Epithelial cell of proximal tubule (primary cell): ENCODE results near the gene TMEFF2. TPM values are rescaled to one million over a fixed set of nuclear protein-coding genes. Genes with fewer than 3 reads are reported as not detected.

Experiments
- DNase-seq: peaks from one replicate; pipeline ENCODE4 v3.0.0-alpha.2; 2011; ENCODE audit warnings: low read depth
- H3K4me3 ChIP-seq: 2 replicates; pipeline ENCODE4 v1.5.1; 2011; ENCODE audit warnings: low read depth, mild to moderate bottlenecking, low read length
- CTCF ChIP-seq: conservative IDR thresholded peaks from 2 replicates; pipeline ENCODE4 v1.5.1; 2012; ENCODE audit warnings: low read depth, mild to moderate bottlenecking, low read length
- total RNA-seq: library from RNA; depleted of rRNA; stranded (reverse); fragments of >200 nt; gene quantifications from 2 replicates; pipeline ENCODE4 v1.2.3, GENCODE V29; 2015

TMEFF2 gene
- total RNA-seq, 1 donor from 2014 or later, result not detected

- DNase-seq, result no peak
- H3K4me3 ChIP-seq, result no peak overlapping the region
- no peak for TF ChIP-seq CTCF
These were observed 151.4 kb downstream of the TMEFF2 start for GRCh38 chr2:192043216-192043870.

GRCh38 chr2:192042126-192042525 is 152.6 kb downstream of the TMEFF2 start:
- no peak for TF ChIP-seq CTCF
- no peak overlapping the region for H3K4me3 ChIP-seq
- no peak for DNase-seq

DNA sequence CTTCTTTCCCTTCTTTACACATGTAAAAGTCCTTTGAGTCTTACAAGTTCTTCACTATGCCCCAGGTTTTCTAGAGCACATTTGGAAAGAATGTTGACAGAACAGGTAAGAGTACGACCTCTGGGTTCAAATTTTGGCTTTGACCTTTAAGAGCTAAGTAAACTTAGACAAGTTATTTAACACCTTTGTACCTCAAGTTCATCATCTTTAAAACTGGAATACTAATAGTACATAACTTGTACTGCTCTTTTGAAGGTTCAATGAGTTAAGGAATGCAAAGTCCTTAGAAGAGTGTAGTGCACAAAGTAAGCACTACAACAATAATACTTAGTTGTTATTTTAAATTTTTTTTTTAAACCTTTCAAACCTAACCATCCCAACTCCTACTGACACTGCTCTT is 156.6 kb downstream of the TMEFF2 start:
- TF ChIP-seq CTCF, result no peak
- DNase-seq, result no peak

DNA sequence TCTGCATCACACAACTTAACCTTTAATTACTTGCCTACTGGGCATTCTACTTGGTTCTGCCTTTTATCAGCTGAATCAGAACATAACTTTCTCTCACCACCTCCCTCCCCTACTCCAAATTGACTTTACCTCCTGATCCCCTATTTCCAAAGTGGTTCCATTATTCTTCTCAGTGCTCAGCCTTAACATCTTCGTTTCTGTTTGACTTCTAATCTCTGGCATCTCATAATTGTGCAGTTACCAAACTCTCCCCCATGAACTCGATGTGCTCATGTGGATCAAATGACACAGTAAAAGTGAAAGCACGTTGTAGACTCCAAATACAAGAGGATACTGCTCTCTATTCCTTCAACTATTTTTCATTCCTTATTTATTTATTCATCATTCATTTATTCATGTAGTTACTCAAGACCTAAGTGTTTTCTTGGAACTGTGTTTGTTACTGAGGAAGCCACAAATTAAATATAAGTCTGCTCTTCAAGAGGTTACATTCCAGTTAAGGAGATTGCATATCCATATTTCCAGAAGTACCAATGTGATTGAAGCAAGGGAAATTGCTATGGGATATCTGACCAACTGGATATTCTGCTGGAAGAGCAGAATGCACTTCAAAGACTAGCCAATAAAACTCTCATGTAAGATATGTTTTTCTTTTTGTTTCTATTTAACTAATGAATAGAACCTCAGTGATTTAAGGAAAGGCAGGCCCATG is 158.8 kb downstream of the TMEFF2 start:
- TF ChIP-seq CTCF, result no peak
- H3K4me3 ChIP-seq, result no peak overlapping the region
- no peak for DNase-seq

More for the DNA sequence above, 156.6 kb downstream of the TMEFF2 start:
- no peak overlapping the region for H3K4me3 ChIP-seq

DNA sequence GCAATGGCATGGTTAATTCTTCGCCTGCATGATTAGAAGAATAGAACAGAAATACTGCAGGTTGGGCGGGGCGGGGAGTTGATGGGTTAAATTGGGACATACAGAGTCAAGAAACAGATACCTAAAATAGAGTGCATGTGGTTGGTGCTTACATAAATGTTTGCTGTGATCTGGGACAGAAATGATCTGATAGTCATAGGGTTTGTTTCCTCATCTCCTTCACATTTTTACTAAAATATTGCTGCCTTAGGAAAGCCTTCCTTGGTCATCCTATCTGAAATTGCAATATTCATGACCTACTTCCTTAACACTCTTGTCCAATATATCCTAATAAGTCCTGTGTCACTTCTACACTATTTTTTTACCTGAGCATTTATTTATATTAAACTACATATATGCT is 163.9 kb downstream of the TMEFF2 start:
- no peak overlapping the region for H3K4me3 ChIP-seq
- DNase-seq, result no peak
- no peak for TF ChIP-seq CTCF

- DNase-seq, result no peak
- no peak for TF ChIP-seq CTCF
- H3K4me3 ChIP-seq, result no peak overlapping the region
These were observed 164.4 kb downstream of the TMEFF2 start for GRCh38 chr2:192030289-192030688.

DNA sequence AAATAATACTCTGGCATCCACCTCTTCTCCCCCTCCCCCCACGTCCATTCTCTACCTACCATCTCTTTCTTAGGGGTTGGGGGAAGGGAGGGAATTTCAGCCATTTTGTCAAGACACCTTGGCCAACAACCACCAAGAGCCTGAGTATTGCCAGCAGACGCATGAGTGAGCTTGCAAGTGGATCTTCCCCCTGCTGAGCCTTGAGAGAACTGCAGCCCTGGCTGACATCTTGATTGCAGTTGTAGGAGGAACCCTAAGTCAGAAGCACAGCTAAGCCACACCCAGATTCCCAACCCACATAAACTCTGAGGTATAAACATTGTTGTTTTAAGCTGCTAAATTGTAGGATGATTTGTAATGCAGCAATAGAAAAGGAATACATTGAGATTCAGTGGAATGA is 165.6 kb downstream of the TMEFF2 start:
- peak; percentile 53 for TF ChIP-seq CTCF
- no peak for DNase-seq
- H3K4me3 ChIP-seq, result no peak overlapping the region
